ENCODE results near the gene CAMK2N2. TPM values are rescaled to one million over a fixed set of nuclear protein-coding genes. Genes with fewer than 3 reads are reported as not detected.

Gene CAMK2N2
- total RNA-seq, 1 donor from 2014 or later, result 0.35 TPM

- TF ChIP-seq CTCF (conservative IDR thresholded peaks at IDR 0.05; ENCODE audit: low read depth, low read length), result no peak
- no peak for DNase-seq (ENCODE audit: low read depth)
- H3K4me3 ChIP-seq (ENCODE audit: low read depth, low read length), result no peak overlapping the region
Measured at GRCh38 chr3:184235381-184236032, 25.8 kb downstream of the CAMK2N2 start.

- TF ChIP-seq CTCF (conservative IDR thresholded peaks at IDR 0.05; ENCODE audit: low read depth, low read length), result no peak
- H3K4me3 ChIP-seq (ENCODE audit: low read depth, low read length), result no peak overlapping the region
- no peak for DNase-seq (ENCODE audit: low read depth)
Measured at GRCh38 chr3:184234671-184235380, 26.5 kb downstream of the CAMK2N2 start.

GRCh38 chr3:184234224-184234623, 27.1 kb downstream of the CAMK2N2 start:
- H3K4me3 ChIP-seq (ENCODE audit: low read depth, low read length), result no peak overlapping the region
- TF ChIP-seq CTCF (conservative IDR thresholded peaks at IDR 0.05; ENCODE audit: low read depth, low read length), result peak; percentile 40

GRCh38 chr3:184233127-184233843, 28.1 kb downstream of the CAMK2N2 start:
- no peak for TF ChIP-seq CTCF (conservative IDR thresholded peaks at IDR 0.05; ENCODE audit: low read depth, low read length)
- no peak for DNase-seq (ENCODE audit: low read depth)
- no peak overlapping the region for H3K4me3 ChIP-seq (ENCODE audit: low read depth, low read length)

More at GRCh38 chr3:184234224-184234623, 27.1 kb downstream of the CAMK2N2 start:
- DNase-seq (ENCODE audit: low read depth), result peak; percentile 57

- no peak overlapping the region for H3K4me3 ChIP-seq (ENCODE audit: low read depth, low read length)
- no peak for DNase-seq (ENCODE audit: low read depth)
- no peak for TF ChIP-seq CTCF (conservative IDR thresholded peaks at IDR 0.05; ENCODE audit: low read depth, low read length)
Measured at GRCh38 chr3:184231671-184232070, 29.7 kb downstream of the CAMK2N2 start.

- no peak overlapping the region for H3K4me3 ChIP-seq (ENCODE audit: low read depth, low read length)
Measured at GRCh38 chr3:184230603-184231528, 30.5 kb downstream of the CAMK2N2 start.

More at GRCh38 chr3:184230603-184231528, 30.5 kb downstream of the CAMK2N2 start:
- DNase-seq (ENCODE audit: low read depth), result no peak
- TF ChIP-seq CTCF (conservative IDR thresholded peaks at IDR 0.05; ENCODE audit: low read depth, low read length), result no peak

All from epithelial cell of proximal tubule (primary cell).